ENCODE measurements around the gene FECH. TPM values are rescaled to one million over a fixed set of nuclear protein-coding genes. Genes with fewer than 3 reads are reported as not detected.

The FECH gene
- total RNA-seq, 4 donors from 2014 or later: 24.1 to 37.2 (median 29.2) TPM

- intact Hi-C loops (cut with DNase I): loop anchor here (10.0 kb wide), 2 partner anchors 190 to 420 kb away; partner anchors contain the start of gene NEDD4L
- H3K27ac ChIP-seq (replicated peaks in 1 of 4): no peak overlapping the region
- no peak for DNase-seq (ENCODE audit: extremely low spot score)
- H3K36me3 ChIP-seq: no peaks in the 10 kb centered on the region
- no peak for TF ChIP-seq POLR2AphosphoS5 (IDR thresholded peaks at IDR 0.05)
- no peak for TF ChIP-seq POLR2A (IDR thresholded peaks at IDR 0.05; ENCODE audit: low read depth)
- peaks cover 17 to 26% (median 23%) of the 10 kb centered on the region in 4 donors for H3K4me1 ChIP-seq
- no peaks in the 10 kb centered on the region for H3K9me3 ChIP-seq
- 71% methylated on average over 3 of the region's 4 CpGs for WGBS
- H3K27me3 ChIP-seq: no peaks in the 10 kb centered on the region
- H3K4me3 ChIP-seq: no peak overlapping the region
Measured at GRCh38 chr18:57624988-57625387, 38.5 kb upstream of the FECH start.

GRCh38 chr18:57621246-57621604, 34.7 kb upstream of the FECH start:
- TF ChIP-seq POLR2AphosphoS5 (IDR thresholded peaks at IDR 0.05) (no peak), EP300 (IDR thresholded peaks at IDR 0.05) (no peak), CTCF (IDR thresholded peaks at IDR 0.05) (no peak), POLR2A (IDR thresholded peaks at IDR 0.05; ENCODE audit: low read depth) (no peak)
- intact Hi-C loops (cut with DNase I): loop anchor here (10.0 kb wide), 2 partner anchors 194 to 424 kb away; partner anchors contain the start of gene NEDD4L
- Histone ChIP-seq H3K36me3 (peaks cover 0 to 16% (median 8%) of the 10 kb centered on the region in 4 donors), H3K4me1 (peaks cover 25 to 32% (median 27%) of the 10 kb centered on the region in 4 donors), H3K4me3 (peak overlapping the region; percentile 69 to 96 (median 88)), H3K9me3 (no peaks in the 10 kb centered on the region), H3K27me3 (no peaks in the 10 kb centered on the region), H3K27ac (replicated peaks in 1 of 4) (peak overlapping the region; percentile 90 to 97 (median 94))
- 0% methylated on average over 20 of the region's 20 CpGs for WGBS
- no peak for DNase-seq (ENCODE audit: extremely low spot score)

GRCh38 chr18:57619876-57620275, 33.4 kb upstream of the FECH start:
- no peak for DNase-seq (ENCODE audit: extremely low spot score)
- Histone ChIP-seq H3K4me3 (no peak overlapping the region), H3K9me3 (no peaks in the 10 kb centered on the region), H3K36me3 (peaks cover 8 to 28% (median 18%) of the 10 kb centered on the region in 4 donors), H3K4me1 (peaks cover 25 to 32% (median 27%) of the 10 kb centered on the region in 4 donors), H3K27ac (replicated peaks in 1 of 4) (no peak overlapping the region), H3K27me3 (no peaks in the 10 kb centered on the region)
- whole genome bisulfite sequencing: 100% methylated on average over 3 of the region's 3 CpGs
- intact Hi-C loops (cut with DNase I): loop anchor here (10.0 kb wide), 2 partner anchors 195 to 425 kb away; partner anchors contain the start of gene NEDD4L
- TF ChIP-seq CTCF (IDR thresholded peaks at IDR 0.05) (no peak), POLR2AphosphoS5 (IDR thresholded peaks at IDR 0.05) (no peak), POLR2A (IDR thresholded peaks at IDR 0.05; ENCODE audit: low read depth) (no peak), EP300 (IDR thresholded peaks at IDR 0.05) (no peak)

- TF ChIP-seq POLR2AphosphoS5 (IDR thresholded peaks at IDR 0.05) (no peak), POLR2A (IDR thresholded peaks at IDR 0.05; ENCODE audit: low read depth) (no peak), CTCF (IDR thresholded peaks at IDR 0.05) (no peak), EP300 (IDR thresholded peaks at IDR 0.05) (no peak)
- no peaks in the 10 kb centered on the region for H3K9me3 ChIP-seq
- H3K27me3 ChIP-seq: no peaks in the 10 kb centered on the region
- intact Hi-C loops (cut with DNase I): no loop called here
- WGBS: 88% methylated on average over 3 of the region's 3 CpGs
- no peak for DNase-seq (ENCODE audit: extremely low spot score)
- no peak overlapping the region for H3K4me3 ChIP-seq
- H3K36me3 ChIP-seq: peaks cover 16 to 38% (median 26%) of the 10 kb centered on the region in 4 donors
- H3K27ac ChIP-seq (replicated peaks in 1 of 4): no peak overlapping the region
- peaks cover 25 to 32% (median 27%) of the 10 kb centered on the region in 4 donors for H3K4me1 ChIP-seq
Measured at GRCh38 chr18:57618910-57619309, 32.4 kb upstream of the FECH start.

GRCh38 chr18:57603871-57604270, 17.4 kb upstream of the FECH start:
- H3K4me3 ChIP-seq: no peak overlapping the region
- no peak overlapping the region for H3K27ac ChIP-seq (replicated peaks in 1 of 4)
- no peaks in the 10 kb centered on the region for H3K27me3 ChIP-seq
- DNase-seq (ENCODE audit: extremely low spot score): no peak
- no peaks in the 10 kb centered on the region for H3K9me3 ChIP-seq
- intact Hi-C loops (cut with DNase I): no loop called here
- no peaks in the 10 kb centered on the region for H3K4me1 ChIP-seq
- 92% methylated on average over 1 of the region's 1 CpG for WGBS
- TF ChIP-seq EP300 (IDR thresholded peaks at IDR 0.05) (no peak), POLR2AphosphoS5 (IDR thresholded peaks at IDR 0.05) (no peak), CTCF (IDR thresholded peaks at IDR 0.05) (no peak), POLR2A (IDR thresholded peaks at IDR 0.05; ENCODE audit: low read depth) (no peak)
- peaks cover 80 to 100% (median 93%) of the 10 kb centered on the region in 4 donors for H3K36me3 ChIP-seq

Measured in esophagus muscularis mucosa (tissue), 4 donors.